HG03139 (cell line): ENCODE measurements around the gene MDP1.
A peak's percentile ranks its signal among the peaks of the same experiment; 100 is the strongest.

Experiments used
- ATAC-seq: cut with Tn5 transposase; IDR thresholded peaks from one replicate; pipeline ENCODE4 v1.9.1; 2021; ENCODE audit not compliant: unreplicated experiment

MDP1 gene

DNA sequence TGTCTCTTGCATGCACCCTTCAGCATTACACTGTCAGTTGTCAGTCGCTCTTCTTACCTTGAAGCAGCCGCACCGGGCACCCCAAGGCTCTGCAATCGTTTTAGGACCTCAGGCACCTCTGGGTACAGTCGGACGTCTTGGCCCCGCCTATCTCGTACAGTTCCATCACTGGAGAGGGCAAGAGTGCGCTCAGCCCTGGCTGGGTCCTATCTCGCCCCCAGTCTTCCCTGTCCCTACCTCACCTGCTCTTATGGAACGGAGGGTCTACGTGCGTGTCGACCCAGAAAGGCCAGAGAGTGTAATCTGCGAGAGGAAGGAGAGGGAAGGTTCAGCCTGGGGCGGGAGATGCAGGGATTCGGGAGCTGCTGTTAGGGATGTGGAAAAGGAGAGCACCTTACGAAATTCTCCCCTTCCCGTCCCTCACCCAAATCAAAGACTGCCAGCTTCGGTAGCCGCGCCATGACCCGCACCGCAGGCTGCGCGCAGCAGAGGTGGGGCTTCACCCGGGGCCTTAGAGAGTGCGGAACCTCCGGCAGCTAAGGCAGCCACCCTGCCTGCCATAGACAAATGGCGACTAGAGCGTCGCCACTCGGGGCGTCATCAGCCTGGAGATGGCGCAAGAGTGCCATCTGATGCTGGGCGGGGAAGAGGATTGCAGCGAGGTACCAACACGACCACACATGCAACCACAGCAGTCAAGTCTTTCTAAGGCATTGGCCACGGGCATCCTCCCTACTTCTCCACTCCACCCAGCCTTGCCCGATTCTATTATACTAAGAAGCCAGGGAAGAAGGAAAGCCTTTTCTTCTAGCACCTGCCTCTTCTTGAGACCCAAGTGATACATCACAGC is at the start of gene MDP1:
Gene MDP1, minus strand, starts transcription at position 572 of the 850 bp plus-strand sequence. Its CDS starts 111 bp downstream, at position 461.
- peak; percentile 62 for ATAC-seq

DNA sequence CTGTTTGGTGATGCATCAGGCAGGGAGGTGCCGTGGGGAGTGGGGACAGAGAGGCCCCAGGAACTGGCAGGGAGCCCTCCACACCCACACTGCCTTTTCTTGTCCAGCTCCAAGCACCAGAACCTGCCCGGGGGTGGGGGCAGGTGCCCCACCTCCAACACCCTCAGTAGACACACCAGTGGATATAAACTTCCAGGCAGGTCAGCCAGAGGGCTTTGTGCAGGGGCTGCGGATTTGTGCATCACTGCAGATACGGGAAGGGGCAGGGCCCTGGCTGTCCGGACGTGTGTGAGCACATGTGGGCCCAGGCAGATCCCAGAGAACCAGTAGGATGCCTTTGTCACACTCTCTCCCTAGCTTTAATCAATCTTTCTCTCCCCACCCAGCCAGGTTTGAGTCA is 48.4 kb upstream of the MDP1 start:
- no peak for ATAC-seq

DNA sequence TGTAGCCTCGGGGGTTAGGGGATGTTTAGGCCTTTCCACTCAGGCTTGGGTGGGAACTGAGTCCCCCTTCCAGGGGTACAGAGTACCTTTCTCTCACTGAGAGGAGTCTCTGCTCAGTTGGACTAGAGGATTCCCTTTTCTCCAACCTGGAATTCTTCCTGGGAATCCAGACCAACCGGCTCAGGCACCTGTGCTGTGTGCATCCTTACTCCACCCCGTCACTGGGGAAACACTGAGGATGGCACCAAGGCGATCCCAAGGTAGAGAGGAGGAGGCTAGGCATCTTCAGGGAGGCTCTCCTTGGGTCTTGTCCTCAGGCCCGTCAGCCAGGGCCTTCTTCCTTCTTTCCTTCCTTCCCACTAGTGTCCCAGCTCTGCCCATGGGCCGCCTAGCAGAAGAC is 48.0 kb upstream of the MDP1 start:
- ATAC-seq = no peak

DNA sequence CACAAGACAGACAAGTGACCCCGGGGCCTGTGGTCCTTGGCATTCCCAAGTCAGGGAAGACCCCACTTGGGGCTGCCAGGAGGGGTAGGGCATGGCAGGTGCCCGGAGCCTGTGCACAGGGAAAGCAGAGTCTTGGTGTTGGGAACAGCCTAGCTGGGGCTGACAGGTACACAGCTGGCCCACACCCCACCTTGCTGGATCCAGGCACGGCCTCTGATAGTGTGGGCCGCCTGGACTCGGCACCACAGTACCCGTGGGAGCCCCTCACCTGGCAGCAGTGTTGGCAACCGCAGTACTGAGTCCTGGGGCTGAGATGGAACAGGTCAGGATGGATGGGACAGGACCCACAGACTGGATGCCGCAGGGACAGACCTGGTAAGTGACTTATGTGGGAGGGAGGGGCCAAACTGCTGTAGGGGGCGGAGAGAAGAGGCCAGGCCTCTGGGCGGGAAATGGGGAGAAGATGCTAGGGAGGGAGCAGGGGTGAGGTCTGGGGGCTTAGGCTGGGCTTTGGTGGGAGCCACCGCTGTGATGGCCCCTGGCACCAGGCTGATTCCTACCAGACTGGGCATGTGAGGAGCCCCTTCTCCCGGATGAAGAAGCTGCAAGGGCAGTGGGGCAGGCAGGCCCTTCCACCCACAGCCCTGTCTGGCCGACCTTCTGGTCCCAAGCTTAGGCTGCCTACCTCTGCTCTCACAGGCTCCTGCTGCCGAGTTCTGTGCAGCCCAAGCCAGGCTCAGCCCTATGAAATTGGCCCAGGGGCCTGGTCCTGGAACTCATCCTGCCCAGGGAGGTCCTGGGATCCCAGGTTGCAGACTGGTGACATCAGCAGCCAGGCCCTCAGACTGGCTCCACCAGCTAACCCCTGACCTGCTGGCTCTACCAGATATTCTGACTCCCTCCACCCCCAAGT is 47.2 kb upstream of the MDP1 start, which contains the start of gene TGM1:
Gene TGM1, minus strand, starts transcription at position 357 of the 913 bp plus-strand sequence. CDS start 825 bp downstream, outside the sequence.
- no peak for ATAC-seq

DNA sequence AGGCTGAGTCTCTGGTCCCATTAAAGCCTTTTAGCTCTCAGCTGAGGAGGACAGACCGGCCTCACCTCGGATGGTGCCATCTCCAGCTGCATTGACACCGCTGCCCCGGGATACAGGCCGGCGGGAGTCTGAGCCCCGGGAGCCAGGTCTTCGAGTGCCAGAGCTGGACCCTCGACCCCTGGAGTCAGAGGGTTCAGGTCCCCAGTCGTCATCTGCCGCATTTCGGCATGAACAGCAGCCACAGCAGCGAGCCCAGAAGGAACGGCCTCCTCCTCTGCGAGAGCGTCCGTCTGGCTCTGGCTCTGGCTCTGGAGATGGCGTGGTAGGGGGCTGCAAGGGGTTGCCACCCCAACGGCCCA is 46.1 kb upstream of the MDP1 start:
- no peak for ATAC-seq

DNA sequence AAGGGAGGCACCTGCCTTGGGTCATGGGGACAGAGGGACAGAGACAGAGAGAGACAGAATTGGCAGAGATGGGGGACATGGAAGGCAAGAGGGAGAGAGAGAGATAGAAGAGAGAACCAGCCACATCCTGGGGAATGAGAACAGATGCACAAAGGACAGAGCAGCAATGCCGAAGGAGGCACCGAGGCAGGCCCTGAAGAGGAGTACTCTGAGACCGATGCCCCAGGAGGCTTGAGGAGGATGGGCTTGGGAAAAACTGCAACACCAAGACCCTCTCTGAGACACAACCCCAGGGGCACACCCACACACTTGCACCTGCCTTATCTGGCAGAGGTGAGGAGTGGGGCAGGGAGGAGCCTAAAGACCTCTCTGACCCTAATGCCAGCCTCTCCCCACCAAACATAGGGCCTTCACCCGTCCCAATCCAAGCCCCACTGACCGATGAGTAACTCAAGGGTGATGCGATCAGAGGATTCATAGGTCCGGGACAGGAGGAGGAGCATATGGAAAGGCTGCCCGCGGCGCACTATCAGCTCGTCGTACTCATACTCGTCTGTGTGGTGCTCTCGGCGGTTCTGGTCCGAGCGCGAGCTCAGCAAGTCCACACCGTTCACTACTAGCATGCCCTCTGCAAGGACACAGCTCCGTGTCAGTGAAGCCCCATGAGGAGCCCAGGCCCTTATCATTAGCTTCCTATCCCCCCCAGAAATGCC is 45.5 kb upstream of the MDP1 start:
- ATAC-seq = no peak

DNA sequence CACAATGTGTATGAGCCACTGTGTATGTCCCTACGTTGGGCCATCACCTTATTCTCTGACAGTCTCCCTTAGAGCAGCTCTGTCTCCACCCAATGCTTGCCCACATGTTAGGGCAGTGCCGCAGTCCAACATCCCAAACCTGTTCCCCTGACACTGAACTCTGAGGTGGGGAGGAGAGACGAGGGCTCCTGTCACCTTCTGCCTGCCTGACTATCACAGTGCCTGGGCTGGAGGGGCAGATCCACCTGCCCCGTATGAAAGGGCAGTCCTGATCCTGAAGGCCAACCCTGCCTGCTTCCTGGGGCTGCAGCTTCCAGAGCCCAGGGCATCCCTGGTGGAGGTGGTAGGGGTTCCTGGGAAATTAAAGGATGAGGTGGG is 44.9 kb upstream of the MDP1 start:
- ATAC-seq = no peak

DNA sequence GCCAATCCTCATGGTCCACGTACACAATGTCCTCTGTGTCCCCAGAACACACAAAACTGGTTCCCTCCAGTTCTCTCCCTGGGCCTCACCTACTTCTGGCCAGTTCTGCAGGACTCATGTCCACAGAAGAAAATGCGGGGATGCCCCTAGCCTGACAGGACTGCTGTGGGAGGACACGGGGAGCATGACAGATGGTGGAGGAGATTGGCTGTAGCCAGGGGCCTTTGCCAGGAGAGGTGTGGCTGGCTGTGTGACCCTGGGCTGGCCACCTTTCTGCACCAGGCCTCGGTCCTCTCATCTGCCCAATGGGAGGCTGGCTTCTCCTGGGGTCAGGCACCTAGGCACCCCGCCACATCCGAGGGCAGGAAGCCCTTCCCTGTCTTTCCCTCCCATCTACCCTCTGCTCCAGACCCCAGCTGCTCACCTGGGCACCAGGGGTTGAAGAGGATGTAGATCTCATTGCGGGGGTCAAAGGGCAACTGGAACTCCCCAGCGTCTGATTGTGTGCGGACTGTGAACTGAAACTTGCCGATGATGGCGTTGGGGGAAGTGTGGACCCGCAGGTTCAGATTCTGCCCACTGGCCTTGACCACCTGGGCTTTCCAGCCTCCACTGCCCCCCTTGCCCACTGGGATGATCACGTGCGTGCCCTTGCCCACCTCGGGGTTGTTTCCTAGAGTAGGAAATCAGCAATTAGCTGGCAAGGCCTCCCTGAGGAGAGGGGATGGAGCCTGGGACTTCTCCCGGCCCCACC is 44.3 kb upstream of the MDP1 start:
- no peak for ATAC-seq

DNA sequence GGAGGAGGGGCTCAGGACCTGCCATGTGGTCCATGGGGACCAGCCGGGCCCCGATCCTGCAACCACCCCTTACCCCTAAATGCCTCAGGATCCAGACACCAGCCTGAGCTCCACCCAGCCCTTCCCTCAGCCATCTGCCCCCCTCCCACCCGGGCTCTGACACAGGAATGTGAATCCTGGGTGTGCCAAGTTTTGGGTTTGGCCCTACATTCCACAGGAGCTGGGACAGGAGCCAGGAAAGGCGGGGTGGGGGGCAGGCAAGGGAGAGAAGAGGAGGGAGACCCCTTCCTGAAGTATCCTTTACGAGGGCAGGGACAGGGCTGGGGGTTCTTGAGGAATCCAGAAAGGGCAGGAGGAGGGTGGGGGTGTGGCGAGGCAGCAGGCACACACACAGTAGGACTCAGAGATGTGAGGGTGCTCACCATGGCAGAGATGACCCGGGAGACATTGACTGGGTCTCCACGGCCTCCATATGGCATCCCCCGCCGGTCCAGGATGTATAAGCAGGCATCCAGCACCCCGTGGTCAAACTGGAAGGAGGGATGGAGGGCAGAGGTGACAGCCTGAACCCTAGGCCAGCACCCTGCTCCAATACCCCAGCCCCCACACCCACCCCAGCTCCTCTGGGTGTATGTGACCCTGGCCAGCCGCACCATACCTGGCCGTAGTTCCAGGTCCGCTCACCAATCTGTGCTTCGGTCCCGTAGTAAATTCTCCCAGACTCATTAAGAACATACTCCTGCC is 43.6 kb upstream of the MDP1 start:
- ATAC-seq = no peak

DNA sequence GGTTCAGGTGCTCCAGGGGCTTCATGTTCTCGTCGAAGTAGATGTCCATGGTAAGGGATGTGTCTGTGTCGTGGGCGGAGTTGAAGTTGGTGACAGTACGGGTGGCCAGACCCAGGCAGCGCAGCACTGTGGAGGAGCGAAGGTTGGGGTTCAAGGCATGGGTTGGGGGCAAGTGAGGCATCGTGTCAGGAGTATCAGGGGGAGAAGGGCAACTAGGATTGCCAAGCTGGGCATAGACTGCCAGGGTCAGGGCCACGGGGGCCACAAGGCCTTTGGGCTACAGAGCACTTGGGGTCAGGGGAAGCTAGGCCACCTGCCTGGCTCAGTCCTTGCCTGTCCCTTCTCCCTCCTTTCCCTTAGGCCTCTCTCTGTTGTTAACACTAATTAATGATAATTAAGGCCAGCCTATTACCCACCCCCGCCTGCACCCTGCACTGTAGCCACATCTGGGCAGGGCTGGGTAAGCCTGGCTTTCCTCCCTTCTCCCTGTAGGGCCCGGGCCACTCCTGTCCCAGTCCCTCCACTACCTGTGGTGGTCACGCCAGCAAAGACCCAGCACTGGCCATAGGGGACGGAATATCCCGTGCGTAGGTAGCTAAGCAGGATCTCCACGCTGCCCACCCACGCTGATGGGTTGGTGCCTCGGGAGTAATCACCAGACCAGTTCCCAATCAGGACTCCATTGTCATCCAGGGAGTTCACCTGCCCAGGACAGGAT is 42.8 kb upstream of the MDP1 start:
- ATAC-seq = no peak

DNA sequence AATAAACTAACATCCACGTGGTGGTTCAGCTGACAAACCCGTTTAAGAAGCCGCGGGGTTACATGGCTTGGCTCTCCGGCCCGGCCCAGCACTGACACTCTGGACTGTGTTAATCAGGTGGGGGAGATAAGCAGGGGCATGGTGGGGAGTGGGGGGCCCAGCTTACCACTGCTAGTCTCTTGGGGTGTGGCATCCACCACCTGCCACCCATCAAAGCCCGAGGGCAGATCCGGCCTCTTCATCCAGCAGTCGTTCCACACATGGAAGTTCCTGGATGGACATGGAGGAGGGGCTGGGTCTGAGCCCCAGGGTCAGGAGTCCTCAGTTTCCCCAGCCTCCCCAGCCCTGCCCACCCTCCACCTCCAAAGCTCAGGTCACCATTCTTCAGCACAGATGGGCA is 42.3 kb upstream of the MDP1 start:
- no peak for ATAC-seq

DNA sequence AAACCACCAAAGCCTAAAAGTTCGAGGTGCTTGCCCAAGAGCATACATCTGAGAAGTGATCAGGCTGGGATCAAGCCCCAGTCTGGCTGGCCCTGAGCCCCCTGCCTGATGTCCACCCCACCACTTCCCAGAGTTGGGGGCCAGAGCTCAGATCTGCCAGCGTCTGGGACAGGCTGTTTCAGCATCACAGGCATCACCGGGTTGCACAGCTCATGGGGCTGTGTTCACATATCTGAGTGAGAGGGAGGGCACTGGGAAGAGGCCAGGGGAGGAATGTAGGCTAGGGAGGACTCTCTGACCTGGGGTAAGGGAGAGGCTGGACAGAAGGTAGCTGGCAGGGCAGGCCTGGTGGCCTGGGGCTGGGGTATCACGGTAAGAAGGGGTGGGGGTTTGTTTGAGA is 41.1 kb upstream of the MDP1 start:
- ATAC-seq = no peak

DNA sequence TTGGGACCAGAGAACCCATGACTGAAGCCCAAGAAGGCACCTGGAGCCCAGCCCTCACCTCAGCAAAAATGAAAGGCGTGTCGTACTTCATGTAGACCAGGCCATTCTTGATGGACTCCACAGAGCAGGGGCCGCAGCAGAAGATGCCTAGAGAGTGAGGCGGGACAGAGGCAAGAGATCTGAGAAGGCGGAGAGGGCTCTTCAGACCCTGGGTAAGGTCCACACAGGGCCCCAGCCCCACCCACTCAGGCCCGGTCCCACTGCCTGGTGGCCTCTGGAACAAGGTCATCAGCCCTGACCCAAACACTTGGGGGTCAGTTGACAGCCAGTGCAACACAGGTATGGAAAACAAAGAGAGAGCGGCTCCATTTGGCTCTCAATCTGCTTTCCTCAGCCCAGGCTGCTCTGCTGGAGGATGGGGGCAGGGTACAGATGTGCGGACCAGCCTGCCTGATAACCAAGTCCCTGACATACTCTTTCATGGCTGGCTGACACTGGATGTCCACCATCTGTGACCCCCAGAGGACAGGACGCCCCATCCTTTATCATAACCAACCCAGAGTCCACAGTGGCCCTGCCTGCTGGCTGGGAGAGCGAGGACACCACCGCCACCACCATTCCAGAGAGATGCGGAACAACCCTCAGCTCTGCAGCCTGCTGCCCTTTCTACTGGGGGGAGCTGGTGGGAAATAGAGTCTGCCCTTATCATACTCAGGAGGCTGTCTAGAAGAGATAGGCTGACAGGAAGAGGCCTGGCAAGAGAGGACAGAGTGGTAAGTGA is 40.3 kb upstream of the MDP1 start:
- ATAC-seq = no peak

DNA sequence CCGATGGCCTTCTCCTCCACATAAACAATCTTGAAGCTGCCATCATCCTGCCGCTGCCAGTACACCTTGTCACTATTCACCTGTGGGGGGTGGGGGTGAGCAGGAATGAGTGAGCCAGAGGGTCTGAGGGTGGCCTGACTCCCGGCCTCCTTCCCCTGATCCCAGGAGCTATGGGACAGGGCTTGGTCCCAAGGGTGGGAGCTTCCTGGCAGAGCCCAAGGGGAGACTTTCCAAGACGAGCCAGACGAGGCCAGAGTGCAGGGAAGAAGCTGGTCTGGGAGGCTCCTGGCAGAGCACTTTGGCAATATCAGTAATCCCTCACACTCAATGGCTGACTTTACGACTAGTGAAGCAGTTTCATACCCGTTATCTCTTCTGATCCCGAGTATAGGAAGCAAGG is 39.6 kb upstream of the MDP1 start:
- no peak for ATAC-seq

DNA sequence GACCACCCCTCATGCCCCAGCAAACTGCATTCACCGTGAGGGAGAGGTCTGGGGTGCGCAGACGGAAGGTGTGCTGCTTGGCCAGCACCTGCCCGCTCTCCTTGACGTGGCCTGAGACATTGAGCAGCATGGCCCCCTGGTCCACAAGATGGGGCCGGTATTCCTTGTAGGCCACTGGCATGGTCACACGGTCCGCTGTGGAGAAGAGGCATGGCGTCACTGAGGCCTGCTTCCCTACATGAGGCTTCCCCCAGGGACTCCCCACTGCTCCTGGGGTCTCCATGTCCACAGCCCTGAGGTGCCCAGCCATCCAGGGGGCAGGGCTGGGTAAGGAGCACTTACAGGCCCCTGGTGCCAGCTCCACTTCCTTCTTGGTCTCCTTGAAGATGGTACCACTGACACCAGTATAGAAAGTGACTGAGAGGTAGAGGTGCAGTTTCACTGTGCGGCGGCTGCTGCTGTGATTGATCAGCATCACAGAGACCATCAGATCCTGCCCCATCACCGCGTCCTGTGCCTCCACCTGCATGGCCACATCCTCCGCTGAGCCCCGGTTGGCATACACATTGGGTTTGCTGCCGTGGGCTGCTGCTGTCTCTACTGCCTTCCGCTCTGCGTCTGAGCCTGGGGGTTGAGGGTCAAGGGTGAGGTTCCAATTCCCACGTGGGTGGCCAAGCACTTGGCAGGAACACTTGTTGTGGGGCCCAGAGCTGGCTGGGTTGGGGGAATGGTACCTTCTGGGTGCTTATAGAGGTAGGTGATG is 38.9 kb upstream of the MDP1 start:
- no peak for ATAC-seq

DNA sequence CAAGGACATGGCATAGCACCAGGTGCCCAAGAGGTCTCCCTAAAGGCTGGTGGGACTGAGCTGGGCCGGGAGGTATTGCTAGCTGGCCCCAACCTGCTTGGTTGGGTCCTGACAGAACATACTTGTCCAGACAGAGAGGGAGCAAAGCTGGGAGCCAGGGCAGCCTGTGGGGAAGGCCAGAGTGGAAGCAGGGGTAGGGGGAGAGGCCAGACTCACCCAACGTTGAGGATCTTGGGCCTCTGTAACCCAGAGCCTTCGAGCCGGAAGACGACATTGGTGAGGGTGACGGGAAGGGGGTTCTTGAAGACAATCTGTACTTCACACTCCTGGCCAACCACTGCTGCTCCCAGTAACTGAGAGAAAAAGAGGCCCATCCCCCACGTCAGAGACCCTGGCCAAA is 38.1 kb upstream of the MDP1 start:
- ATAC-seq = no peak

DNA sequence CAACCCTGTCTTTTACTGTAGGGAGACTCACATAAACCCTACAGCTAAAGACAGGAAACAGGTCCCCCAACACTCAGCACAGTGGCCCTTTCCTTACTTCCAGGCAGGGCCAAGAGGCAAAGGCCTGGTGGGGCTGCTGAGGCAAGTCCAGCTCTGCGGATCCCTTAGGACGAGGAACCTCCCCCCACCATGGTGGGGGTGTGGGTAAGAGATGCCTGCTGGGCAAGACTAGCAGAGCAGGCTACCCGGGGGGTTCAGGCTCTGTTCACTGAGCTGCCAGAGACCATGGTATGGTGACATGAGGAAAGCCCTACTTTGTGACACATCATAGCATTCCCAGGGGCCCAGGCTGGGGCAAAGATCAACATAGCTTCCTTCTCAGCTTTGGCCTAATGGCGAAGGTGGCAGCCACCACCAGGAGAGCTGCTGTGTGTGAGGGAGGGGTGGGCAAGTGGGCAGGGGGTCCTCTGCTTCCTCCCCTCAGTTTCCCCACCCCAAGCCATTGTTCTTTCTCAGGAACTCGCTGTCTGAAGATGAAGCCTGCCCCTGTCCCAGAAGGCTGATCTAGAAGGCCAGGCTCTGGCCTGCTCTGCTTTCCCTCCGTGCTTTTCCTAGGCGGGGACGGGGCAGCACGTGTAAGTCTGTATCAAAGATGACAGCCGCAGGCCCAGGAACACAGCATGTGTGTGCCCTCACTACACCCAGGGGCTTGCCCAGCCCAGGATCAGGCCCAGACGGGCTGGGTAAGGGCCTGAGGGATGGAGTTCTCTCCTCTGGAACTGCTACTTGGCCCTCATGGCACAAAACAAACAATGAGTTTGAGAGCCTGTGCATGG is 36.6 kb upstream of the MDP1 start:
- ATAC-seq = no peak
